ENCODE data around the gene UGT2B11.
"Not testable (repeated sequence)": the region's sequence is repeated elsewhere in the genome, so short reads cannot be mapped to it uniquely, and the experiment has no call there.

UGT2B11 gene
- 0 reads per million in 4 experiments for total RNA-seq

- no peak for DNase-seq
These were observed at the start of gene UGT2B11 for GRCh38 chr4:69214716-69215115. Gene UGT2B11, minus strand, starts transcription at chr4:69214748. Its CDS starts 26 bp downstream, at chr4:69214722.

GRCh38 chr4:69253147-69253772 lies 38.7 kb upstream of the UGT2B11 start:
- DNase-seq = not testable (repeated sequence)

GRCh38 chr4:69250884-69251283 lies 36.3 kb upstream of the UGT2B11 start:
- DNase-seq = not testable (repeated sequence)

- DNase-seq = not testable (repeated sequence)
These were observed 28.2 kb upstream of the UGT2B11 start for GRCh38 chr4:69242562-69243240.

GRCh38 chr4:69241746-69242145 lies 27.2 kb upstream of the UGT2B11 start:
- DNase-seq = not testable (repeated sequence)

GRCh38 chr4:69240787-69241186 lies 26.2 kb upstream of the UGT2B11 start:
- DNase-seq = not testable (repeated sequence)

- DNase-seq = no peak
These were observed 25.1 kb upstream of the UGT2B11 start for GRCh38 chr4:69239557-69240168.

- no peak for DNase-seq
These were observed 24.5 kb upstream of the UGT2B11 start for GRCh38 chr4:69239092-69239491.

- DNase-seq = no peak
These were observed 10.3 kb upstream of the UGT2B11 start for GRCh38 chr4:69224891-69225290.

- not testable (repeated sequence) for DNase-seq
These were observed 8.7 kb upstream of the UGT2B11 start for GRCh38 chr4:69223277-69223676.

GRCh38 chr4:69218491-69218890 lies 3.9 kb upstream of the UGT2B11 start:
- DNase-seq = not testable (repeated sequence)

- no peak for DNase-seq
These were observed 3.6 kb downstream of the UGT2B11 start for GRCh38 chr4:69210911-69211310.

GRCh38 chr4:69198506-69198905 lies 16.0 kb downstream of the UGT2B11 start:
- not testable (repeated sequence) for DNase-seq

- DNase-seq = no peak
These were observed 18.2 kb downstream of the UGT2B11 start for GRCh38 chr4:69196209-69196965.

GRCh38 chr4:69194166-69194565 lies 20.4 kb downstream of the UGT2B11 start:
- no peak for DNase-seq

- DNase-seq = not testable (repeated sequence)
These were observed 22.6 kb downstream of the UGT2B11 start for GRCh38 chr4:69191905-69192304.

- DNase-seq = not testable (repeated sequence)
These were observed 23.9 kb downstream of the UGT2B11 start for GRCh38 chr4:69190621-69191020.

- not testable (repeated sequence) for DNase-seq
These were observed 32.9 kb downstream of the UGT2B11 start for GRCh38 chr4:69181519-69182169.

GRCh38 chr4:69179817-69180216 lies 34.7 kb downstream of the UGT2B11 start:
- not testable (repeated sequence) for DNase-seq

GRCh38 chr4:69178751-69179205 lies 35.8 kb downstream of the UGT2B11 start:
- not testable (repeated sequence) for DNase-seq

GRCh38 chr4:69170233-69171134 lies 44.1 kb downstream of the UGT2B11 start:
- DNase-seq = peak; percentile 2
